ENCODE data around the gene TGFBR3L.

The TGFBR3L gene

GRCh38 chr19:7907122-7907521, 7.5 kb upstream of the TGFBR3L start:
- peaks cover 2 to 40% of the 10 kb centered on the region in 2 donors for H3K36me3 ChIP-seq (ENCODE audit: control insufficient read depth in 1 of 2, insufficient read depth in 2 of 2, low read length in 2 of 2)

GRCh38 chr19:7907544-7907943, 7.1 kb upstream of the TGFBR3L start:
- Histone ChIP-seq H3K4me3 (ENCODE audit: low read depth in 1 of 2, low read length in 2 of 2) (no peak overlapping the region), H3K36me3 (ENCODE audit: control insufficient read depth in 1 of 2, insufficient read depth in 2 of 2, low read length in 2 of 2) (peaks cover 3 to 42% of the 10 kb centered on the region in 2 donors), H3K27ac (ENCODE audit: low read length) (no peak overlapping the region), H3K27me3 (ENCODE audit: low read depth, low read length) (no peaks in the 10 kb centered on the region), H3K9me3 (ENCODE audit: control insufficient read depth in 1 of 2, low read length in 2 of 2) (no peaks in the 10 kb centered on the region), H3K4me1 (ENCODE audit: control insufficient read depth in 1 of 2, insufficient read depth in 2 of 2, low read length in 2 of 2) (peaks cover 8 to 37% of the 10 kb centered on the region in 2 donors)

More at GRCh38 chr19:7907122-7907521, 7.5 kb upstream of the TGFBR3L start:
- H3K4me3 ChIP-seq (ENCODE audit: low read depth in 1 of 2, low read length in 2 of 2) = no peak overlapping the region
- H3K4me1 ChIP-seq (ENCODE audit: control insufficient read depth in 1 of 2, insufficient read depth in 2 of 2, low read length in 2 of 2) = peaks cover 8 to 38% of the 10 kb centered on the region in 2 donors
- H3K27me3 ChIP-seq (ENCODE audit: low read depth, low read length) = no peaks in the 10 kb centered on the region
- H3K27ac ChIP-seq (ENCODE audit: low read length) = no peak overlapping the region
- H3K9me3 ChIP-seq (ENCODE audit: control insufficient read depth in 1 of 2, low read length in 2 of 2) = no peaks in the 10 kb centered on the region

GRCh38 chr19:7908078-7908699, 6.4 kb upstream of the TGFBR3L start:
- Histone ChIP-seq H3K4me3 (ENCODE audit: low read depth in 1 of 2, low read length in 2 of 2) (no peak overlapping the region), H3K4me1 (ENCODE audit: control insufficient read depth in 1 of 2, insufficient read depth in 2 of 2, low read length in 2 of 2) (peaks cover 8 to 31% of the 10 kb centered on the region in 2 donors), H3K27ac (ENCODE audit: low read length) (no peak overlapping the region), H3K36me3 (ENCODE audit: control insufficient read depth in 1 of 2, insufficient read depth in 2 of 2, low read length in 2 of 2) (peaks cover 3 to 48% of the 10 kb centered on the region in 2 donors), H3K9me3 (ENCODE audit: control insufficient read depth in 1 of 2, low read length in 2 of 2) (no peaks in the 10 kb centered on the region), H3K27me3 (ENCODE audit: low read depth, low read length) (no peaks in the 10 kb centered on the region)

- H3K36me3 ChIP-seq (ENCODE audit: control insufficient read depth in 1 of 2, insufficient read depth in 2 of 2, low read length in 2 of 2) = peaks cover 3 to 48% of the 10 kb centered on the region in 2 donors
- H3K27ac ChIP-seq (ENCODE audit: low read length) = no peak overlapping the region
- H3K27me3 ChIP-seq (ENCODE audit: low read depth, low read length) = no peaks in the 10 kb centered on the region
- H3K4me3 ChIP-seq (ENCODE audit: low read depth in 1 of 2, low read length in 2 of 2) = no peak overlapping the region
- no peaks in the 10 kb centered on the region for H3K9me3 ChIP-seq (ENCODE audit: control insufficient read depth in 1 of 2, low read length in 2 of 2)
- peaks cover 8 to 30% of the 10 kb centered on the region in 2 donors for H3K4me1 ChIP-seq (ENCODE audit: control insufficient read depth in 1 of 2, insufficient read depth in 2 of 2, low read length in 2 of 2)
These were observed 5.7 kb upstream of the TGFBR3L start for GRCh38 chr19:7908742-7909461.

GRCh38 chr19:7909471-7910067, 5.1 kb upstream of the TGFBR3L start:
- Histone ChIP-seq H3K27ac (ENCODE audit: low read length) (no peak overlapping the region), H3K4me1 (ENCODE audit: control insufficient read depth in 1 of 2, insufficient read depth in 2 of 2, low read length in 2 of 2) (peaks cover 7 to 25% of the 10 kb centered on the region in 2 donors), H3K4me3 (ENCODE audit: low read depth in 1 of 2, low read length in 2 of 2) (no peak overlapping the region), H3K27me3 (ENCODE audit: low read depth, low read length) (no peaks in the 10 kb centered on the region), H3K36me3 (ENCODE audit: control insufficient read depth in 1 of 2, insufficient read depth in 2 of 2, low read length in 2 of 2) (peaks cover 3 to 48% of the 10 kb centered on the region in 2 donors), H3K9me3 (ENCODE audit: control insufficient read depth in 1 of 2, low read length in 2 of 2) (no peaks in the 10 kb centered on the region)

- no peaks in the 10 kb centered on the region for H3K9me3 ChIP-seq (ENCODE audit: control insufficient read depth in 1 of 2, low read length in 2 of 2)
- H3K36me3 ChIP-seq (ENCODE audit: control insufficient read depth in 1 of 2, insufficient read depth in 2 of 2, low read length in 2 of 2) = peaks cover 3 to 48% of the 10 kb centered on the region in 2 donors
- no peak overlapping the region for H3K4me3 ChIP-seq (ENCODE audit: low read depth in 1 of 2, low read length in 2 of 2)
- peaks cover 5% of the 10 kb centered on the region for H3K27me3 ChIP-seq (ENCODE audit: low read depth, low read length)
- peaks cover 0 to 15% of the 10 kb centered on the region in 2 donors for H3K4me1 ChIP-seq (ENCODE audit: control insufficient read depth in 1 of 2, insufficient read depth in 2 of 2, low read length in 2 of 2)
- H3K27ac ChIP-seq (ENCODE audit: low read length) = no peak overlapping the region
These were observed 4.1 kb upstream of the TGFBR3L start for GRCh38 chr19:7910321-7911161.

GRCh38 chr19:7911508-7912143, 3.0 kb upstream of the TGFBR3L start:
- Histone ChIP-seq H3K36me3 (ENCODE audit: control insufficient read depth in 1 of 2, insufficient read depth in 2 of 2, low read length in 2 of 2) (peaks cover 3 to 42% of the 10 kb centered on the region in 2 donors), H3K4me1 (ENCODE audit: control insufficient read depth in 1 of 2, insufficient read depth in 2 of 2, low read length in 2 of 2) (peaks cover 0 to 19% of the 10 kb centered on the region in 2 donors), H3K9me3 (ENCODE audit: control insufficient read depth in 1 of 2, low read length in 2 of 2) (no peaks in the 10 kb centered on the region), H3K27me3 (ENCODE audit: low read depth, low read length) (peaks cover 10% of the 10 kb centered on the region), H3K4me3 (ENCODE audit: low read depth in 1 of 2, low read length in 2 of 2) (no peak overlapping the region), H3K27ac (ENCODE audit: low read length) (no peak overlapping the region)

GRCh38 chr19:7912144-7912696, 2.4 kb upstream of the TGFBR3L start:
- no peaks in the 10 kb centered on the region for H3K9me3 ChIP-seq (ENCODE audit: control insufficient read depth in 1 of 2, low read length in 2 of 2)
- peaks cover 0 to 21% of the 10 kb centered on the region in 2 donors for H3K4me1 ChIP-seq (ENCODE audit: control insufficient read depth in 1 of 2, insufficient read depth in 2 of 2, low read length in 2 of 2)
- no peak overlapping the region for H3K27ac ChIP-seq (ENCODE audit: low read length)
- peaks cover 3 to 42% of the 10 kb centered on the region in 2 donors for H3K36me3 ChIP-seq (ENCODE audit: control insufficient read depth in 1 of 2, insufficient read depth in 2 of 2, low read length in 2 of 2)
- peaks cover 15% of the 10 kb centered on the region for H3K27me3 ChIP-seq (ENCODE audit: low read depth, low read length)
- no peak overlapping the region for H3K4me3 ChIP-seq (ENCODE audit: low read depth in 1 of 2, low read length in 2 of 2)

- Histone ChIP-seq H3K4me1 (ENCODE audit: control insufficient read depth in 1 of 2, insufficient read depth in 2 of 2, low read length in 2 of 2) (peaks cover 0 to 24% of the 10 kb centered on the region in 2 donors), H3K4me3 (ENCODE audit: low read depth in 1 of 2, low read length in 2 of 2) (no peak overlapping the region), H3K27ac (ENCODE audit: low read length) (no peak overlapping the region), H3K36me3 (ENCODE audit: control insufficient read depth in 1 of 2, insufficient read depth in 2 of 2, low read length in 2 of 2) (peaks cover 3 to 42% of the 10 kb centered on the region in 2 donors), H3K27me3 (ENCODE audit: low read depth, low read length) (peaks cover 19% of the 10 kb centered on the region), H3K9me3 (ENCODE audit: control insufficient read depth in 1 of 2, low read length in 2 of 2) (no peaks in the 10 kb centered on the region)
These were observed 1.7 kb upstream of the TGFBR3L start for GRCh38 chr19:7912697-7913564.

GRCh38 chr19:7913652-7914051, 978 bp upstream of the TGFBR3L start:
- Histone ChIP-seq H3K4me1 (ENCODE audit: control insufficient read depth in 1 of 2, insufficient read depth in 2 of 2, low read length in 2 of 2) (peaks cover 0 to 28% of the 10 kb centered on the region in 2 donors), H3K27me3 (ENCODE audit: low read depth, low read length) (peaks cover 27% of the 10 kb centered on the region), H3K27ac (ENCODE audit: low read length) (no peak overlapping the region), H3K36me3 (ENCODE audit: control insufficient read depth in 1 of 2, insufficient read depth in 2 of 2, low read length in 2 of 2) (peaks cover 3 to 42% of the 10 kb centered on the region in 2 donors), H3K9me3 (ENCODE audit: control insufficient read depth in 1 of 2, low read length in 2 of 2) (no peaks in the 10 kb centered on the region), H3K4me3 (ENCODE audit: low read depth in 1 of 2, low read length in 2 of 2) (no peak overlapping the region)
